Measurements from ENCODE around the gene MAN1A1. TPM values are rescaled to one million over a fixed set of nuclear protein-coding genes. Genes with fewer than 3 reads are reported as not detected.

The MAN1A1 gene
- total and polyA plus RNA-seq, 2 of the 8 experiments (the other 6 are each of a cell fraction or from before 2014, with no cell fraction given), result 1.8 to 5.4 TPM

DNA sequence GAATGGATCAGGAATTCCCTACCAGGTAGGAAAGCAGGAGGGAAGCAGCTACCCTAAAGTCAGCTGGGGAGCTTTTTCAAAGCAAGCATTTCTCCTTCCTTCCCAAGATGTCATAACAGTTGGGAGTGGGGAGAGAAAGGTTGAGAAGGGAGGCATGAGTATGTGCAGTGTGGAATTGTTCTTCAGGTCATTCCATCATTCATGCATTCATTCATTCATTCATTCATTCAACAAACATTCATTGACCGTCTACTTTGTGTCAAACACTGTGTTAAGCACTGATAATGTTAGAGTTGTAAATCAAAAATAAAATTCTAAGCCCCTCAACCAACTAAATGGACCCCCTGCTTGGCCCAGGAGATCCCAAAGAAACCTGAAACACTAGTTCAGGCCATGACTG, 221.9 kb downstream of the MAN1A1 start (continued):
- TF ChIP-seq, protein P1, sequence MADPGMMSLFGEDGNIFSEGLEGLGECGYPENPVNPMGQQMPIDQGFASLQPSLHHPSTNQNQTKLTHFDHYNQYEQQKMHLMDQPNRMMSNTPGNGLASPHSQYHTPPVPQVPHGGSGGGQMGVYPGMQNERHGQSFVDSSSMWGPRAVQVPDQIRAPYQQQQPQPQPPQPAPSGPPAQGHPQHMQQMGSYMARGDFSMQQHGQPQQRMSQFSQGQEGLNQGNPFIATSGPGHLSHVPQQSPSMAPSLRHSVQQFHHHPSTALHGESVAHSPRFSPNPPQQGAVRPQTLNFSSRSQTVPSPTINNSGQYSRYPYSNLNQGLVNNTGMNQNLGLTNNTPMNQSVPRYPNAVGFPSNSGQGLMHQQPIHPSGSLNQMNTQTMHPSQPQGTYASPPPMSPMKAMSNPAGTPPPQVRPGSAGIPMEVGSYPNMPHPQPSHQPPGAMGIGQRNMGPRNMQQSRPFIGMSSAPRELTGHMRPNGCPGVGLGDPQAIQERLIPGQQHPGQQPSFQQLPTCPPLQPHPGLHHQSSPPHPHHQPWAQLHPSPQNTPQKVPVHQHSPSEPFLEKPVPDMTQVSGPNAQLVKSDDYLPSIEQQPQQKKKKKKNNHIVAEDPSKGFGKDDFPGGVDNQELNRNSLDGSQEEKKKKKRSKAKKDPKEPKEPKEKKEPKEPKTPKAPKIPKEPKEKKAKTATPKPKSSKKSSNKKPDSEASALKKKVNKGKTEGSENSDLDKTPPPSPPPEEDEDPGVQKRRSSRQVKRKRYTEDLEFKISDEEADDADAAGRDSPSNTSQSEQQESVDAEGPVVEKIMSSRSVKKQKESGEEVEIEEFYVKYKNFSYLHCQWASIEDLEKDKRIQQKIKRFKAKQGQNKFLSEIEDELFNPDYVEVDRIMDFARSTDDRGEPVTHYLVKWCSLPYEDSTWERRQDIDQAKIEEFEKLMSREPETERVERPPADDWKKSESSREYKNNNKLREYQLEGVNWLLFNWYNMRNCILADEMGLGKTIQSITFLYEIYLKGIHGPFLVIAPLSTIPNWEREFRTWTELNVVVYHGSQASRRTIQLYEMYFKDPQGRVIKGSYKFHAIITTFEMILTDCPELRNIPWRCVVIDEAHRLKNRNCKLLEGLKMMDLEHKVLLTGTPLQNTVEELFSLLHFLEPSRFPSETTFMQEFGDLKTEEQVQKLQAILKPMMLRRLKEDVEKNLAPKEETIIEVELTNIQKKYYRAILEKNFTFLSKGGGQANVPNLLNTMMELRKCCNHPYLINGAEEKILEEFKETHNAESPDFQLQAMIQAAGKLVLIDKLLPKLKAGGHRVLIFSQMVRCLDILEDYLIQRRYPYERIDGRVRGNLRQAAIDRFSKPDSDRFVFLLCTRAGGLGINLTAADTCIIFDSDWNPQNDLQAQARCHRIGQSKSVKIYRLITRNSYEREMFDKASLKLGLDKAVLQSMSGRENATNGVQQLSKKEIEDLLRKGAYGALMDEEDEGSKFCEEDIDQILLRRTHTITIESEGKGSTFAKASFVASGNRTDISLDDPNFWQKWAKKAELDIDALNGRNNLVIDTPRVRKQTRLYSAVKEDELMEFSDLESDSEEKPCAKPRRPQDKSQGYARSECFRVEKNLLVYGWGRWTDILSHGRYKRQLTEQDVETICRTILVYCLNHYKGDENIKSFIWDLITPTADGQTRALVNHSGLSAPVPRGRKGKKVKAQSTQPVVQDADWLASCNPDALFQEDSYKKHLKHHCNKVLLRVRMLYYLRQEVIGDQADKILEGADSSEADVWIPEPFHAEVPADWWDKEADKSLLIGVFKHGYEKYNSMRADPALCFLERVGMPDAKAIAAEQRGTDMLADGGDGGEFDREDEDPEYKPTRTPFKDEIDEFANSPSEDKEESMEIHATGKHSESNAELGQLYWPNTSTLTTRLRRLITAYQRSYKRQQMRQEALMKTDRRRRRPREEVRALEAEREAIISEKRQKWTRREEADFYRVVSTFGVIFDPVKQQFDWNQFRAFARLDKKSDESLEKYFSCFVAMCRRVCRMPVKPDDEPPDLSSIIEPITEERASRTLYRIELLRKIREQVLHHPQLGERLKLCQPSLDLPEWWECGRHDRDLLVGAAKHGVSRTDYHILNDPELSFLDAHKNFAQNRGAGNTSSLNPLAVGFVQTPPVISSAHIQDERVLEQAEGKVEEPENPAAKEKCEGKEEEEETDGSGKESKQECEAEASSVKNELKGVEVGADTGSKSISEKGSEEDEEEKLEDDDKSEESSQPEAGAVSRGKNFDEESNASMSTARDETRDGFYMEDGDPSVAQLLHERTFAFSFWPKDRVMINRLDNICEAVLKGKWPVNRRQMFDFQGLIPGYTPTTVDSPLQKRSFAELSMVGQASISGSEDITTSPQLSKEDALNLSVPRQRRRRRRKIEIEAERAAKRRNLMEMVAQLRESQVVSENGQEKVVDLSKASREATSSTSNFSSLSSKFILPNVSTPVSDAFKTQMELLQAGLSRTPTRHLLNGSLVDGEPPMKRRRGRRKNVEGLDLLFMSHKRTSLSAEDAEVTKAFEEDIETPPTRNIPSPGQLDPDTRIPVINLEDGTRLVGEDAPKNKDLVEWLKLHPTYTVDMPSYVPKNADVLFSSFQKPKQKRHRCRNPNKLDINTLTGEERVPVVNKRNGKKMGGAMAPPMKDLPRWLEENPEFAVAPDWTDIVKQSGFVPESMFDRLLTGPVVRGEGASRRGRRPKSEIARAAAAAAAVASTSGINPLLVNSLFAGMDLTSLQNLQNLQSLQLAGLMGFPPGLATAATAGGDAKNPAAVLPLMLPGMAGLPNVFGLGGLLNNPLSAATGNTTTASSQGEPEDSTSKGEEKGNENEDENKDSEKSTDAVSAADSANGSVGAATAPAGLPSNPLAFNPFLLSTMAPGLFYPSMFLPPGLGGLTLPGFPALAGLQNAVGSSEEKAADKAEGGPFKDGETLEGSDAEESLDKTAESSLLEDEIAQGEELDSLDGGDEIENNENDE (IDR thresholded peaks at IDR 0.05; ENCODE audit: insufficient replicate concordance, low read length), result no peak
